GM18909 (cell line): ENCODE measurements around the gene CHIA.
"Not testable (repeated sequence)": the region's sequence is repeated elsewhere in the genome, so short reads cannot be mapped to it uniquely, and the experiment has no call there.

ENCODE experiments used
- ATAC-seq: cut with Tn5 transposase; IDR thresholded peaks from one replicate; pipeline ENCODE4 v1.9.1; 2021; ENCODE audit warnings: mild to moderate bottlenecking; ENCODE audit not compliant: unreplicated experiment, poor library complexity

Gene CHIA

DNA sequence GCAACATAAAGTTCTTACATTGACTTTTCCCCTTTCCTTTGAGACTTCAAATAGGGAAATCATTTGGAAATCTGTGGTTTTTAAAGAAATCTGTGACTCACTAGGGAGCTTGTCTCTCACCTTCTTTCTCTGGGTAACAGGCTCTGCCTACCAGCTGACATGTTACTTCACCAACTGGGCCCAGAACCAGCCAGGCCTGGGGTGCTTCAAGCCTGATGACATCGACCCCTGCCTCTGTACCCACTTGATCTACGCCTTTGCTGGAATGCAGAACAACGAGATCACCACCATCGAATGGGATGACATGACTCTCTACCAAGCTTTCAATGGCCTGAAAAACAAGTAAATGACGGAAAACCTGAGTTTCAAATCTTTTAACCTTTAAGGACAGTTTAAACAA lies 9.2 kb upstream of the CHIA start:
- no peak for ATAC-seq

DNA sequence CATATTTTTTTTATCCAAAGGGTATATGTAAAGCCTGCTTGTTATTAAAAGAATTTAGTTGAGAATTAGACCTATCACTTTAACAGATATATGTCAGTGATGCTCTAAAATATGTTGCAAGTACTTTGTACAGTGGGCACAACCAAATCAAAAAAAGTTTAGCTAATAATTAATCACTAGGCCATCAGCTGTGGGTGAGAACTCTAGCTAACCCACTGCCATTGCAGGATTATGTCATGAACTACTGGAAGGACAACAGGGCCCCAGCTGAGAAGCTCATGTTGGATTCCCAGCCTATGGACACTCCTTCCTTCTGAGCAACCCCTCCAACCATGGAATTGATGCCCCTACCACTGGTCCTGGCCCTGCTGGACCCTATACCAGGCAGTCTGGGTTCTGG lies 6.8 kb upstream of the CHIA start:
- ATAC-seq, result no peak

- no peak for ATAC-seq
These were observed 4.8 kb upstream of the CHIA start for GRCh38 chr1:111285879-111286278.

DNA sequence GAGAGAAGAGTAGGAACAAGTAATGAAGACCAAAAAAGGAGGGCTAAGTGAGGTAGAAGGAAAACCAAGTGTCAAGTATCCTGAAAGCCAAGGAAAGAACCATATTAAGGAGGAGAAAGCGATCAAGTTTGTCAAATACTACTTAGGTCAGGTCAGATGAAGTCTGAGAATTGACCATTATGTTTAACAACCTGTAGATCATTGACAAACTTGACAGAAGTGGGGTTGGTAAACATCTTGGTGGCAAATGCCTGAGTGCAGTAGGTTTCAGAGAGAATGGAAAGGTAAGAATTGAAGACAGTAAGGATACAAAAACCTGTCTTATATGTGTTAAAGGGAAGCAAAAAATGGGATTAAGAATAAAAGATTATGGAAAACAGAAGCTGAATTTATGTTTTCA lies 3.7 kb upstream of the CHIA start:
- no peak for ATAC-seq

DNA sequence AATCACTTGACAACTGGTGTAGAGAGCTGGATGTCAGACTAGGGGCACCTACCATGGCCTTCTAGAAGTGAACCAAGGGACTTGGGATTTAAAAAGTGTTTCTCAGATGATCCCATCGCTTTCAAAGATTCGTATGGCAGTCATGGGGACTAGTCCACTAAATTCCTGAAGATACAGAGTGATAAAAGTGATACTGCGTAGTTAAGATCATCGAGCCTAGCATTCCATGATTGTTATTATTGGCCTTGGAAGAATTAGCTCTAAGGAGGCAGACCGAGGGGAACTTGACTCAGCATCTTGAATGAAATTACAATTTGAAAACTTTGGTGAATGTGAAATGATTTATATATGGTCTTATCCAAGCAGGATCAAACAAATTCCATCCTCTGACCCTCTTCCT lies 1.3 kb upstream of the CHIA start:
- no peak for ATAC-seq

- ATAC-seq, result no peak
These were observed 547 bp upstream of the CHIA start for GRCh38 chr1:111290104-111290503.

DNA sequence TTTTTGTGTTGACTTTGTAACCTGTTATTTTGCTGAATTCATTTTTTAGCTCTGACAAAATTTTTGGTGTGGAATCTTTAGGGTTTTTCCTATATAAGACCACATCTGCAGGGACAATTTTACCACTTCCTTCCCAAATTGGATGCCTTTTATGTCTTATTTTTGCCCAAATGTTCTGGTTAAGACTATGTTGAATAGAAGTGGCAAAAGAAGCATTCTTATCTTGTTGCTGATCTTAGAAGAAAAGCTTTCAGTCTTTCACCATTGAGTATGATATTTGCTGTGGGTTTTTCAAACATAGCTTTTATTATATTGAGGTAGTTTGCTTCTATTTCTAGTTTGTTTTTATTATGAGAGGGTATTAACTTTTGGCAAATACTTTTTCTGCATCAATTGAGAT lies 3.7 kb downstream of the CHIA start:
- ATAC-seq, result no peak

DNA sequence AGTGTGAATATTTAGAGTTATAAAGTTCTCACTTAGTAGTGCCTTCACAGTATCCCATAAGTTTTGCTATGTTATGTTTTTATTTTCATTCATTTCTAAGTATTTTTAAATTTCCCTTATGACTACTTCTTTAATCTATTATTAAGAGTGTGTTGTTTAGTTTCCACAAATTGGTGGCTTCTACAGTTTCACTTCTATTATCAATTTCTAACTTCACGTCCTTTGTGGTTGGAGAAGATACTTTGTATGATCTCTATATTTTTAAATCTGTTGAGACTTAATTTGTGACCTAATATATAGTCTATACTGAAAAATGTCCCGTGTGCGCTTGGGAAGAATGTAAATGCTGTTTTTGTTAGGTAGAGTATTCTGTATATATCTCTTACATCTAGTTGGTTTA lies 11.7 kb downstream of the CHIA start:
- no peak for ATAC-seq

GRCh38 chr1:111309690-111310089 lies 19.0 kb downstream of the CHIA start:
- ATAC-seq, result no peak

GRCh38 chr1:111318523-111318922 lies 27.9 kb downstream of the CHIA start:
- no peak for ATAC-seq

GRCh38 chr1:111320066-111320879 lies 29.6 kb downstream of the CHIA start:
- no peak for ATAC-seq

- ATAC-seq, result no peak
These were observed 32.6 kb downstream of the CHIA start for GRCh38 chr1:111323231-111323630.

- peak; percentile 87 for ATAC-seq
These were observed 41.5 kb downstream of the CHIA start for GRCh38 chr1:111332190-111332589.

DNA sequence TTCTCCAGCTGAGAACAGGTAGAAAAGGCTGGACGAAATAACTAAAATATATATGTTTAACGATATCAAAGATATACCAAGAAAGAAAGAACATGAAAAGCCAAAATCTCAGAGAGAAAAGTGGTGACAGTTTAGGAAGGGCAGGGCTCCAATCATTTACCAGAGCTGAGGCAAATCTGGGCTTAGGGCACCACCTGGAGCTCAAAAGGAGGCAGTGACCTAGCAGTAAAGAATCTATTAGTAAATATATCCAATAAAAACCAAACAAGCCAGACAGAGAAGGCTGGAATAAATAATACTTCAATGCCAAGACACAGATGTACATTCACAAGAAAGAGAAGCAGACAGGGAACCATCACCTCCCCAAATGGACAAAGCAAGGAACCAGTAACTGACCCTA lies 43.5 kb downstream of the CHIA start:
- no peak for ATAC-seq

- ATAC-seq, result not testable (repeated sequence)
These were observed 44.7 kb downstream of the CHIA start for GRCh38 chr1:111335214-111335877.

GRCh38 chr1:111338849-111339248 lies 48.2 kb downstream of the CHIA start:
- not testable (repeated sequence) for ATAC-seq

- peak; percentile 95 for ATAC-seq
These were observed 55.6 kb downstream of the CHIA start for GRCh38 chr1:111346089-111346885.

DNA sequence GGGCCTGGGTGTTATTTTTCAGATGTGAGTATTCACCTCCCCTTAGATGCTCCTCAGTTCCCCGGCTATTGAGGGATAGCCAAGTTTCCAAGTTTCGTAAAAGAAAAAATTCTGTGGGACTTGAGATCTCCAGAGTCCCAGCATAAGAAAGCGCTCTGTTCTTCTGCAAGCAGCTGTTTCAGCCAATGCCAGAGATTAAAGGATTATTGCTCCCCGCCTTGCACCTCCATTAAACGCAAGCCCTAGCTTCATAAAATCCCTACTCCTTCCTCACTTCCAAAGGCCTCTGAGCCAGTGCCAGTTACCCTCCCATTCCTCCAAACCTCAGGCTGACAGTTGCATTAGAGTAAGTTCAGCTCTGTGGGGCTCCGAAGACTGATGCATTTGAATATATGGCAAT lies 56.4 kb downstream of the CHIA start:
- no peak for ATAC-seq

GRCh38 chr1:111351700-111352099 lies 61.0 kb downstream of the CHIA start:
- no peak for ATAC-seq

DNA sequence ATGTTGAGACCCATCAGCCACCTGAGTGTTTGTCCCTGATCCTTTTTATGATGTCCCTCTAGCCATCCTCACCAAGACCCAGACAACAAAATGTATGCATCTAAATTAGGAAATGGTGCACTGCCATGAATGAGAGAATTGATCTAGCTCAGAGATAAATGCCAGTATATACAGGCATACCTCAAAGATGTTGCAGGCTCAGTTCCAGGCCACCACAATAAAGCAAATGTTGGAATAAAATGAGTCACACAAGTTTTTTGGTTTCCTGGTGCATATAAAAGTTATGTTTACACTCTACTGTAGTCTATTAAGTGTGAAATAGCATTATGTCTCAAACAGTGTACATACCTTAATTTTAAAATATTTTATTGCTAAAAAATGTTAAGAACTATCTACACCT lies 63.9 kb downstream of the CHIA start:
- ATAC-seq, result no peak

- no peak for ATAC-seq
These were observed 68.3 kb downstream of the CHIA start for GRCh38 chr1:111358964-111359363.
